Central memory CD8-positive, alpha-beta T cell (primary cell): ENCODE results near the gene TRAIP.

ENCODE experiments used
- ATAC-seq: fragments of 150-1000 bp; cut with Tn5 transposase; replicated peaks from 2 replicates; pipeline ENCODE4 v1.10.0; 2022; ENCODE audit warnings: mild to moderate bottlenecking, moderate FRiP score, moderate number of reproducible peaks; ENCODE audit not compliant: poor library complexity, severe bottlenecking; ENCODE audit errors: extremely low read depth
- DNase-seq, 2 donors: peaks; one replicate each; pipeline ENCODE4 v3.0.0; 2021; ENCODE audit warnings: low spot score in 2 of 2
- H3K27ac Mint-ChIP-seq: one replicate; pipeline ENCODE4 v1.8.0; 2022; ENCODE audit warnings: low read depth, mild to moderate bottlenecking, moderate library complexity, mixed read lengths
- H3K27me3 Mint-ChIP-seq: one replicate; pipeline ENCODE4 v1.8.0; 2022; ENCODE audit warnings: mixed read lengths
- H3K36me3 Mint-ChIP-seq: one replicate; pipeline ENCODE4 v1.8.0; 2022; ENCODE audit warnings: mild to moderate bottlenecking, moderate library complexity, mixed read lengths; ENCODE audit not compliant: insufficient read depth
- H3K4me1 Mint-ChIP-seq: one replicate; pipeline ENCODE4 v1.8.0; 2022; ENCODE audit warnings: mixed read lengths
- H3K4me3 Mint-ChIP-seq: one replicate; pipeline ENCODE4 v1.8.0; 2022; ENCODE audit warnings: mild to moderate bottlenecking, moderate library complexity, mixed read lengths
- H3K9me3 Mint-ChIP-seq: one replicate; pipeline ENCODE4 v1.8.0; 2022; ENCODE audit warnings: mixed read lengths

The TRAIP gene

DNA sequence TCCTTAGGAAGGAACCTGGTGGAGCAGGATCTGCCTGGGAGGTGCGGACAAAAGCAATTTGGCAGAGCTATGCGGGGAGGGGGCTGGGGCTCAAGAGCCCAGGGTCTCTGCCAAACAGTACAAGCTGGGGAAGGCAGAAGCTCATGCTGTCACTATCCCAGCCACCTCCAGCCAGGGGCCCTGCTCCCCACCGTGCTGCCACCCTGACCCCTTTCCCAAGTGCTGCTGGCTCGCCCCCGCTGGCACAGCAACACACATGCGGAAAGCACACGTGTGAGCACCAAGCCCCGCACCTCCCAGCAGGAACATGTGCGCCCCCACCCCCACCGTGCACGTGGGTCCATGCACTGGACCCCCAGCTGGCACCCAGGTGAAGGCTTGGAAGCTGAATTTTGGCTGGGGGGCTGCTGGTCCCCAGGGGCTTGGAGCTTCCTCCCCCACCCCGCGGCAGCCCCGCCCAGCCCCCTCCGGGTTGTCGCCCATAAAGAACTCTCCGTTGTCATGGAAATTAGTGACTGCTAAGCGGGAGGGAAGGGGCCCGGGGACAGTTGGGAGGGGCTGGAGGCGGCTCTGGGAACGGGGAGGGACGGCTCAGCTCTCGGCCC lies 12.6 kb upstream of the TRAIP start:
- DNase-seq: no peak
- ATAC-seq: no peak
- Mint-ChIP-seq H3K4me1 (no peaks in the 10 kb centered on the region), H3K4me3 (peak overlapping the region; percentile 43), H3K9me3 (no peaks in the 10 kb centered on the region), H3K27ac (no peak overlapping the region), H3K36me3 (no peaks in the 10 kb centered on the region), H3K27me3 (peaks cover 62% of the 10 kb centered on the region)

- ATAC-seq (no peak), DNase-seq (no peak)
- no peaks in the 10 kb centered on the region for H3K36me3 Mint-ChIP-seq
- no peak overlapping the region for H3K4me3 Mint-ChIP-seq
- H3K27ac Mint-ChIP-seq: no peak overlapping the region
- H3K9me3 Mint-ChIP-seq: no peaks in the 10 kb centered on the region
- H3K27me3 Mint-ChIP-seq: peaks cover 72% of the 10 kb centered on the region
- no peaks in the 10 kb centered on the region for H3K4me1 Mint-ChIP-seq
Measured at GRCh38 chr3:49867871-49868321, 11.5 kb upstream of the TRAIP start.

DNA sequence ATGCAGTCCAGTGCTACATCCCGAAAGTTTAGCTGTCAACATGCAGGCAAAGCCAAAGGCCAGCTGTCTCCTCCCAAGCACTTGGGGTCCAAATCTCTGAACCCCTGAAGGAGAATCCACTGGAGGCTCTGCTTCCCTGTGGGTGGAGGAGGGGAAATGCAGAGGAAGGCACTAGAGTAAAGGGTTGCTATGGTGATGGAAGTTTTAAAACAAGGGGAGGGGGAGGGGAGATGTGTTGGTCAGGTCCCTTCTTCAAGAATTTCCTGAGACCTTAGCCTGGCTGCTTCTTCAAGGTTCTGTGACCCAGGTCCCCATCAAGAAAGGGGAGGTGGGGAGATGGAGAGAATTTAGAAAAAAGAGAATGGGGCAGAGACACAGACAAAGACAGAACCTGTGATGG lies 11.0 kb upstream of the TRAIP start:
- peaks cover 77% of the 10 kb centered on the region for H3K27me3 Mint-ChIP-seq
- no peaks in the 10 kb centered on the region for H3K36me3 Mint-ChIP-seq
- no peak for ATAC-seq
- H3K4me1 Mint-ChIP-seq: no peaks in the 10 kb centered on the region
- H3K4me3 Mint-ChIP-seq: no peak overlapping the region
- no peak for DNase-seq
- H3K27ac Mint-ChIP-seq: no peak overlapping the region
- H3K9me3 Mint-ChIP-seq: no peaks in the 10 kb centered on the region

DNA sequence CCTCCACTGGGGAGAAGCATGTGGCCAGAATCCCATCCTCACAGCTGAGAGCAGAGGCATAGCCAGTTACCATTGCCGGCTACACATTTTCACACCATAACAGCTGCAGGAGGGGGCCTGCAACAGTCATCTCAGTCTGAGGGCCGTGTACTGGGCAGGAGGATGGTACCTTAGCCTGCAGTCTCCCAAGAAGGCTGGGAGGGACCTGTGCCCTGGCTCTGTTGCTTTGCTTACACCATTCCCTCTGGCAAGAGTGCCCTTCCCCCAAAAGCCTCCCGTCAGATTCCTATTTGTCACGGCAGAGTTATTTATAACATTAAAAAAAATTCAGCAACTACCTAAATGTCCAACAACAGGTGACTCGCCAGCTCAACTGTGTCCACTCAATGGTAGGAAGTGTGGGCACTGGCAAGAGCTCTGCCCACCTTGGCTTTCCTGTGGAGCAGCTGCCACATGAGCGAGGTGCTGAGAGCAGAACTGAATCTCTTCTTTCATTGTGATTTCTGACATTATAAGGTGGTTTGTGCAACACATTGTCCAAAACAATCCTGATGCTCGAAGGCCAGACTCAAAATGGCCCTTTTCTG lies 8.9 kb upstream of the TRAIP start:
- Mint-ChIP-seq H3K4me1 (no peaks in the 10 kb centered on the region), H3K27ac (no peak overlapping the region), H3K9me3 (no peaks in the 10 kb centered on the region), H3K4me3 (no peak overlapping the region), H3K36me3 (no peaks in the 10 kb centered on the region), H3K27me3 (peaks cover 73% of the 10 kb centered on the region)
- DNase-seq (no peak), ATAC-seq (no peak)

DNA sequence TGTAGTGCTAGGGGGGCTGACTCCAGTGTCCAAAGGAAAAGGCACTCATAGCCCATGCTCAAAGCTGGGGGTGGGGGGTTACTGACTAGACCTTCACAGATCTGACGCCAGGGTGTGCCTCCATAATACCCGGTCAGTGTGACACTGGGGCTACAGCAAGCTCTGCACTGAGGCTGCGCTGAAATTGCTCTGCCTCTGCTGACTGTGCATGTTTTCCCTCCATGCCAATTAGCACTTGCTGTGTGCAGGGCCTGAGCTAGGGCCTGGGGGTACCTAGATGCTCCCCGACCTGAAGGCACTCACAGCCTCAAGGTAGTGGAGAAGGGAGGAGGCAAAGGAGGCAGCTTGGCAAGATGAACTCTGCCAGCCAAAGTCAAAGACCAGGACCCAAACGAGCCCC lies 8.1 kb upstream of the TRAIP start:
- ATAC-seq (no peak), DNase-seq (no peak)
- Mint-ChIP-seq H3K4me3 (no peak overlapping the region), H3K9me3 (no peaks in the 10 kb centered on the region), H3K27ac (no peak overlapping the region), H3K4me1 (no peaks in the 10 kb centered on the region), H3K27me3 (peaks cover 73% of the 10 kb centered on the region), H3K36me3 (no peaks in the 10 kb centered on the region)

- Mint-ChIP-seq H3K9me3 (no peaks in the 10 kb centered on the region), H3K4me1 (peaks cover 6% of the 10 kb centered on the region), H3K27me3 (peaks cover 31% of the 10 kb centered on the region), H3K36me3 (peaks cover 2% of the 10 kb centered on the region), H3K27ac (no peak overlapping the region), H3K4me3 (no peak overlapping the region)
- no peak for DNase-seq
- no peak for ATAC-seq
Measured at GRCh38 chr3:49859576-49860305, 3.4 kb upstream of the TRAIP start.

DNA sequence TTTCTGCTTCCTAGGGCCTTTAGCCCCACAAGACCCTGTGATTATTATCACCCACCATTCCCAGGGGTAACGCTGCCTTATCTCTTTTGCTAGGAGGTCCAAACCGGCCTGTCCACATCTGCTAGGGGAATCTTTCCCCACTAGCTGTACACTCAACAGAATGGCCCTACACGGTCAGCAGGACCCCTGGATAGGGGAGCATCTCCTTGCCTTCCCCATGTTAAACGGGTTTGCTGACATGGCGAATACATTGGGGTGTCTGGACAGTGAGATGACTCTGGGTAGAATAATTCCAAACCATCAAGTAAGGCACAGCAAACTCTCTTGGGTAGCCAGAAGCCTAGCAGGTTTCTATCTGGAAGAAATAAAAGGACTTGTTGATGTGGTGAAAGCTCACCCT lies 702 bp downstream of the TRAIP start:
- Mint-ChIP-seq H3K27ac (peak overlapping the region; percentile 82), H3K9me3 (no peaks in the 10 kb centered on the region), H3K36me3 (peaks cover 2% of the 10 kb centered on the region), H3K27me3 (no peaks in the 10 kb centered on the region), H3K4me1 (peaks cover 6% of the 10 kb centered on the region), H3K4me3 (peak overlapping the region; percentile 80)
- DNase-seq (no peak), ATAC-seq (no peak)

DNA sequence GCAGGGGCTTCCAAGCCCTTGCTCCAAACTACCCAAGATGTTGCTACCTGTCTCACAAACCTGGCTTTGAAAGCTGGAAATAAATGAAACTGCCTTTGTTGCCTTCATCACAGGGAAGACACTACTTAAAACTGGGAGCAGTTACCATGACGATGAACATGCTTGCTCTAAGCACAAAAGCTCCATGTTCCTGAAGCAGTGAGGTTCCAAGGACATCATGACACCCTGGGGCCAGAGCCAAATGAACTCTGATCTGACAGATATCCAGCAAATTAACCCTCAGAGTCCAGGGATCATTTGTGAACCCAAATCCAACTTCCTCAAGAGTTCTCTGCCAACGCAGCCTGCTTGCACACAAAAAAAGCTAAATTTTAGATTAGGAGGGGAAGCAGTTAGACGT lies 10.7 kb downstream of the TRAIP start:
- no peaks in the 10 kb centered on the region for H3K27me3 Mint-ChIP-seq
- H3K4me1 Mint-ChIP-seq: no peaks in the 10 kb centered on the region
- no peak overlapping the region for H3K4me3 Mint-ChIP-seq
- H3K9me3 Mint-ChIP-seq: no peaks in the 10 kb centered on the region
- peaks cover 2% of the 10 kb centered on the region for H3K36me3 Mint-ChIP-seq
- H3K27ac Mint-ChIP-seq: no peak overlapping the region
- DNase-seq (no peak), ATAC-seq (no peak)

DNA sequence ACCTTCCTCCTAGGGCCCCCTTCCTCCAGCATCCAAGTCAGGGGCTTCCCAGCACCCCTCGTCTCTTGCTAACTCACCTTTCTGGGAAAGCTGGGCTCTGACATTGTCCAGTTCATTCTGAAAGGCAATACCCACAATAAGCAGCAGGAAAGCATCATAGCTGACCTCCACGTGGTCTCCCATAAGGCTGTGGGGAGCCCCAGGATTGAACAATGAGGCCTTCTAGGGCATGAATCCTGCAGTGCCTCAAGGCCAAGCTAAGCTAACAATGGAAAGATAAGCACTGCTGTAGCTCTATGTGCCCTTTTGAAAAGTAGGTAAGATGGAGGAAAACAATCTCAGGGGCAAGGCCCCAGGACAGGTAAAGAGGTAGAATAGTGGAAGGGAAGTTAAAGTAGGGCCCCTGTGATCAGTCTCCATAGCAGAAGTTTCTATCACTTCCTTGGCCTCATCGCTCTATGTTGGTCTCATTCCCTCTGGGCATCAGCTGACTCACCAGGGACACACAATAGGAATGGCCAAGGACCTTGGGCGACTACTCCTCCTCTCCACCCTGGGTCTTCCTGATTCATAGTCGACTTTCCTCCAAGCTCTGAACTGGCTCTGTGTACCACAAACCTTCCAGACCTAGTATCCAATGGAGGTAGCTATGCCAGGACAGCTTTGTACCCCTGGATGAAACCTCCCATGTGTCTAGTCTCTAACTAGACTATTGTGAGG lies 11.7 kb downstream of the TRAIP start:
- ATAC-seq (no peak), DNase-seq (no peak)
- Mint-ChIP-seq H3K9me3 (no peaks in the 10 kb centered on the region), H3K4me1 (no peaks in the 10 kb centered on the region), H3K27ac (no peak overlapping the region), H3K36me3 (peaks cover 2% of the 10 kb centered on the region), H3K4me3 (no peak overlapping the region), H3K27me3 (no peaks in the 10 kb centered on the region)

GRCh38 chr3:49842843-49843517 lies 13.4 kb downstream of the TRAIP start:
- Mint-ChIP-seq H3K36me3 (peaks cover under 1% of the 10 kb centered on the region), H3K27ac (no peak overlapping the region), H3K4me3 (no peak overlapping the region), H3K4me1 (no peaks in the 10 kb centered on the region), H3K9me3 (no peaks in the 10 kb centered on the region), H3K27me3 (no peaks in the 10 kb centered on the region)
- DNase-seq (no peak), ATAC-seq (no peak)

DNA sequence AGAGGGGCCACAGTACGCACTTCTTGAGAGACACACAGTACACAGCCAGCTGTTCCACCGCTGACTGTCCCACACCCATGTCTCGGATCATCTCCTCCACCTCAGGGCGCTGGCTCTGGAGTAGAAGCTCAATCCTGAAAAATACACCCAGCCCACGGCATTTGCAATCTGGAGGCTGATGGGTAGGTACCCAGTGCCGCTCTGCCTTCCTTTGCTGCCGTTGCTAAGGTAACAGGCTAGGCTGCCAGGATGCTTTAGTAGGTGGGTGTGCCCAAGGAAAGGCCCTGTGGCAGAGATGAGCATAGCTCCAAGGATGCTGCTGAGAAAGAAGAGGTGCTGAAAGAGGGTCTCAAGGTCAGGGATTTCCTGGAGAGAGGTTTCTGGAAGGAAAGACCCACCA lies 14.6 kb downstream of the TRAIP start:
- ATAC-seq (no peak), DNase-seq (no peak)
- Mint-ChIP-seq H3K4me3 (no peak overlapping the region), H3K9me3 (no peaks in the 10 kb centered on the region), H3K4me1 (no peaks in the 10 kb centered on the region), H3K27ac (no peak overlapping the region), H3K36me3 (peaks cover under 1% of the 10 kb centered on the region), H3K27me3 (no peaks in the 10 kb centered on the region)

DNA sequence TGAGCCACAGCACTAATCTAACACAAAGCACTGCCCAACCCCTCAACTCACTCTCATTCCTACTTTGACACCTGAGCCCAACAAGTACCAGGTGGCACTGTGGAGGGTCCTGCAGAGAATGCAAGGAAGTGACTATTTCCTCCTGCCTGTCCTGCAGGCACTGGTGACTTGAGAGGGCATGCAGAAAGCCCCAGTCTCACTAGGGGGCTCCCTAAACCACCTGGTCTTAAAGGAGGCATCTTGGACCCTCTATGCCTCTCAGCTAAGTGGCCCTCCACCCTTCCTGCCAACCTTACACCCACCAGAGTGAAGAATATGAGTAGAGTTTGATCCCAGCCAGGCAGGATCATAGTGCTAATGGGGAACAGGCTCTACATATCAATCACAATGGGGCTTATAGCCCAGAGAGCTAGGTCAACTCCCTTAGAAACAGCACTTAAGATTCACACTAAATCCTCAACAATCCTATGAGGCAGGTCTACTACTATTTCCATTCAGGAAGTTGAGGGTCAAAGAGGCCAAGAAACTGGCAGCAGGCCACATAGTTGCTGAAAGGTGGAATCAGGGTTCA lies 15.2 kb downstream of the TRAIP start:
- H3K36me3 Mint-ChIP-seq: peaks cover 1% of the 10 kb centered on the region
- no peaks in the 10 kb centered on the region for H3K4me1 Mint-ChIP-seq
- no peak overlapping the region for H3K4me3 Mint-ChIP-seq
- H3K9me3 Mint-ChIP-seq: no peaks in the 10 kb centered on the region
- no peak overlapping the region for H3K27ac Mint-ChIP-seq
- no peaks in the 10 kb centered on the region for H3K27me3 Mint-ChIP-seq
- no peak for DNase-seq
- ATAC-seq: no peak
